LNCAP (cell line): ENCODE results near the gene CENPA.

Experiments used
- CTCF ChIP-seq: fragments of 450-650 bp; IDR thresholded peaks from 2 replicates; pipeline ENCODE4 v1.5.1; 2017; ENCODE audit warnings: mild to moderate bottlenecking

The CENPA gene

GRCh38 chr2:26776195-26776800, 9.6 kb upstream of the CENPA start:
- TF ChIP-seq CTCF: no peak

- TF ChIP-seq CTCF: no peak
These were observed 7.8 kb upstream of the CENPA start for GRCh38 chr2:26778098-26778497.

GRCh38 chr2:26778507-26778906, 7.3 kb upstream of the CENPA start:
- TF ChIP-seq CTCF: no peak

GRCh38 chr2:26780203-26780760, 5.6 kb upstream of the CENPA start:
- TF ChIP-seq CTCF: no peak

GRCh38 chr2:26782876-26783704, 2.8 kb upstream of the CENPA start:
- no peak for TF ChIP-seq CTCF

- no peak for TF ChIP-seq CTCF
These were observed 1.2 kb upstream of the CENPA start for GRCh38 chr2:26784570-26785234.

- TF ChIP-seq CTCF: no peak
These were observed 562 bp downstream of the CENPA start for GRCh38 chr2:26786207-26787028.
